Inflammatory macrophage treated with lipopolysaccharide for 1 hour (primary cell): Measurements from ENCODE around the gene PHLPP1.
"Not testable (repeated sequence)": the region's sequence is repeated elsewhere in the genome, so short reads cannot be mapped to it uniquely, and the experiment has no call there.

Source experiments
- DNase-seq, 2 donors: peaks; one replicate each; pipeline ENCODE4 v3.0.0-alpha.2; 2020 to 2022

Gene PHLPP1

GRCh38 chr18:62776024-62776570 lies 60.8 kb downstream of the PHLPP1 start:
- no peak for DNase-seq

GRCh38 chr18:62777814-62778213 lies 62.5 kb downstream of the PHLPP1 start:
- peak; percentile 59 to 62 for DNase-seq

GRCh38 chr18:62778976-62779869 lies 63.9 kb downstream of the PHLPP1 start:
- DNase-seq: no peak

GRCh38 chr18:62781262-62781661 lies 65.9 kb downstream of the PHLPP1 start:
- DNase-seq: no peak

GRCh38 chr18:62781893-62782292 lies 66.6 kb downstream of the PHLPP1 start:
- DNase-seq: peak; percentile 23 to 27

GRCh38 chr18:62784338-62784965 lies 69.1 kb downstream of the PHLPP1 start:
- peak; percentile 72 to 88 for DNase-seq

- peak; percentile 16 to 25 for DNase-seq
Measured at GRCh38 chr18:62784966-62785413, 69.6 kb downstream of the PHLPP1 start.

GRCh38 chr18:62786689-62787088 lies 71.3 kb downstream of the PHLPP1 start:
- no peak for DNase-seq

- no peak for DNase-seq
Measured at GRCh38 chr18:62788111-62788510, 72.8 kb downstream of the PHLPP1 start.

- no peak for DNase-seq
Measured at GRCh38 chr18:62788876-62789275, 73.5 kb downstream of the PHLPP1 start.

GRCh38 chr18:62790871-62791772 lies 75.8 kb downstream of the PHLPP1 start:
- no peak for DNase-seq

GRCh38 chr18:62792016-62792415 lies 76.7 kb downstream of the PHLPP1 start:
- no peak for DNase-seq

- no peak for DNase-seq
Measured at GRCh38 chr18:62795813-62796212, 80.5 kb downstream of the PHLPP1 start.

- no peak for DNase-seq
Measured at GRCh38 chr18:62796216-62796621, 80.9 kb downstream of the PHLPP1 start.

- no peak for DNase-seq
Measured at GRCh38 chr18:62797329-62797728, 82.0 kb downstream of the PHLPP1 start.

GRCh38 chr18:62799977-62800376 lies 84.6 kb downstream of the PHLPP1 start:
- DNase-seq: no peak

GRCh38 chr18:62802523-62802922 lies 87.2 kb downstream of the PHLPP1 start:
- DNase-seq: no peak

GRCh38 chr18:62807396-62807795 lies 92.1 kb downstream of the PHLPP1 start:
- DNase-seq: peak; percentile 67 to 70

GRCh38 chr18:62808123-62808522 lies 92.8 kb downstream of the PHLPP1 start:
- DNase-seq: peak; percentile 85 to 86

- not testable (repeated sequence) for DNase-seq
Measured at GRCh38 chr18:62809445-62809844, 94.1 kb downstream of the PHLPP1 start.

GRCh38 chr18:62809900-62810299 lies 94.6 kb downstream of the PHLPP1 start:
- no peak for DNase-seq

- DNase-seq: no peak
Measured at GRCh38 chr18:62810682-62811081, 95.3 kb downstream of the PHLPP1 start.

- DNase-seq: no peak
Measured at GRCh38 chr18:62811674-62812073, 96.3 kb downstream of the PHLPP1 start.
